GM10266 (cell line): Measurements from ENCODE around the gene ATG12.

Experiments
- DNase-seq: peaks from one replicate; pipeline ENCODE4 v3.0.0; 2012; ENCODE audit errors: extremely low spot score
- TF ChIP-seq, protein P1 (sequence below): IDR thresholded peaks from 2 replicates; pipeline ENCODE4 v1.5.1; 2012; ENCODE audit warnings: mild to moderate bottlenecking, low read depth; ENCODE audit not compliant: control insufficient read depth, insufficient read depth; ENCODE audit errors: missing control alignments

The ATG12 gene

DNA sequence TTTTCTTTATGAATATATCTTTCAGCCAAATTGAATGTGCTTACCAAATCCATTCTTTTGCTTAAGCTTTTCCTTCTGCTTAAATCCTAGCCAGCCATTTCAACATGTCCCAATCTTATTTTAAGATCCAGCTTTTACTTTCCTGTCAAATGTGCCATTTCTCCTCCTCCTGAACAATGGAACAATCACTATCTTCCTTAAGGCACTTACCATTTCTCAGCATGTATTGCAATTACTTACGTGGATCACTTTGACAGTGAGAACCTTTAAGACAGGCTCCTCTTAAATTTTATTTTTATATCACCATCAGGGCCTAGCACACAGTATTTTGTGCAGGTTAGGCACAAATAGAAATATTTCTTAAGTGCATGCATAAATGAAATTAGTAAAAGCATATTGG, 20.5 kb downstream of the ATG12 start:
- TF ChIP-seq, protein P1, sequence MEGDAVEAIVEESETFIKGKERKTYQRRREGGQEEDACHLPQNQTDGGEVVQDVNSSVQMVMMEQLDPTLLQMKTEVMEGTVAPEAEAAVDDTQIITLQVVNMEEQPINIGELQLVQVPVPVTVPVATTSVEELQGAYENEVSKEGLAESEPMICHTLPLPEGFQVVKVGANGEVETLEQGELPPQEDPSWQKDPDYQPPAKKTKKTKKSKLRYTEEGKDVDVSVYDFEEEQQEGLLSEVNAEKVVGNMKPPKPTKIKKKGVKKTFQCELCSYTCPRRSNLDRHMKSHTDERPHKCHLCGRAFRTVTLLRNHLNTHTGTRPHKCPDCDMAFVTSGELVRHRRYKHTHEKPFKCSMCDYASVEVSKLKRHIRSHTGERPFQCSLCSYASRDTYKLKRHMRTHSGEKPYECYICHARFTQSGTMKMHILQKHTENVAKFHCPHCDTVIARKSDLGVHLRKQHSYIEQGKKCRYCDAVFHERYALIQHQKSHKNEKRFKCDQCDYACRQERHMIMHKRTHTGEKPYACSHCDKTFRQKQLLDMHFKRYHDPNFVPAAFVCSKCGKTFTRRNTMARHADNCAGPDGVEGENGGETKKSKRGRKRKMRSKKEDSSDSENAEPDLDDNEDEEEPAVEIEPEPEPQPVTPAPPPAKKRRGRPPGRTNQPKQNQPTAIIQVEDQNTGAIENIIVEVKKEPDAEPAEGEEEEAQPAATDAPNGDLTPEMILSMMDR = no peak
- DNase-seq = no peak

DNA sequence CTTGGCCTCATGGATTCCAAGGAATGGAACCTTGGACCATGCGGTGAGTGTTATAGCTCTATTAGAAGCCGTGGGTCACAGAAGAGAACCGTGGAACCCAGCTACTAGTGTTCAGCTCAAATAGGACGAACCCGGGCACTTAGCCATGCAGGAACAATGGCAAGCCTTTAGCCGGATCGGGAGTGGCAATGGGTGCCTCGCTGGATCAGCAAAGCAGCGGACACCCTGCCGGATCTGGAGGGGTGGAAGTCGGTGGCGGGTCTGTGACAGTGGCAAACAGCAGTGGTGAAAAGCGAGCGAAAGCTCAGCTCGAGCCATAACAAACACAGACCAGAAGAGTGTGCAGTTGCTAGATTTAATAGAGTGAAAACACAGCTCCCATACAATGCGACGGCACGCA, 22.5 kb downstream of the ATG12 start:
- TF ChIP-seq, protein P1 = no peak
- DNase-seq = no peak

DNA sequence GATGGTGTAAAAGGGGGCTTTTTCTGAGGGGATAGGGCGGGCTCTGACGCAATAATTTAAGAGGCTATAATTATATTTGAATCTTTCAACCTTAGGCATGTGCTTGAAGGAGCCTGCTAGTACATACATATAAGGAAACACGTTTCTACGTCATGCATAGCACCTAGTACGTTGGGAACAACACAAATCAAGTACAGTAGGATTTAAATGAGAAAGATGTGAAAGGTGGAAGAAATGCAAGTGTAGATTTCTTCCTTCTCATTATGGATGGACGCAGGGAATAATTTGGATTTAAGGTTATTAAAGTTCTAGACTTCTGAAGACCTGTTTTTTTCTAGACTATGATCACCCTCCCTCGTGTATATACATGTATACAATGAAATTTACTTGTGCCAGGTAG, 24.0 kb downstream of the ATG12 start:
- TF ChIP-seq, protein P1 = no peak

DNA sequence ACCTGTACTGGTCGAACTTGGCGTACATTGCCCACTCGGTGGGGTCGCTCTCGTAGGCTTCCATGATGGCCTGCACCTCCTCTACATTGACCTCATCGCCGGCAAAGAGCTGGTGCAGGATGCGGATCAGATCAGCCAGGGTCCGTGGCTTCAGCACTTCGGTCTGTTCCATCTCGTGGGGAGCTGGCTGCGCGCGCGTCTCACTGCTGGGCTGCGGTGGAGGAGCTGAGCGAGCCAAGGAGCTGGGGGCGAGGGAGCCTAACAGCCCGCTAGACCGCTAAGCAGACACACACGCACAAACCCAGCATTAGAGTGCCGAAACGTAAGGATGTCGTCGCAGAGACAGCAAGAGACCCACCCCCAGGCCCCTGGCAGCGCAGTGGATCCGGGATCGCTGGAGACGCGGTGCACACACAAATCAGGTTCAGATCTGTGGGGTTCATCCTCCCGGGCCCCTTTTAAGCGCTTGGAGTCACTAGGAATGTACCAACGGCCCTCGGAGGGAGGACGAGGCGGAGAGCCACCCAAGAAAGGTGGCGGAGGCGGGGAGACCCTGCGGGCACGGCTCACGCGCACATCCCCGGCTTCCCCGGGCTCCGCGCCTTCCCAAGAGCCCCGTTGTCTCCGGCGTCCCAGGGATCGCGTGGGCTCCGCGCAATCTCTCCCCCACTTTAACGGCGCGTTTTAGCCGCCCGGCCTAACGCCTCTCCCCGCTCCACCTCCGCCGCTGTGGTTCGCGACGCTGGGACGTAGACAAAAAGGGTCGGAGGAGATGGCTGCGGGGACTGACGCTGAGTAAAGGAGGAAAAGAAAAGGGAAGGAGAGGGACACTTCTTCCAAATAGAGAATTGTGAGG, 24.9 kb downstream of the ATG12 start, which contains the start of gene CDO1:
Gene CDO1, minus strand, starts transcription at position 434 of the 856 bp plus-strand sequence. Its CDS starts 262 bp downstream, at position 172.
- TF ChIP-seq, protein P1 = no peak
- peak; percentile 37 for DNase-seq

More for the DNA sequence above, 24.0 kb downstream of the ATG12 start:
- DNase-seq = no peak

DNA sequence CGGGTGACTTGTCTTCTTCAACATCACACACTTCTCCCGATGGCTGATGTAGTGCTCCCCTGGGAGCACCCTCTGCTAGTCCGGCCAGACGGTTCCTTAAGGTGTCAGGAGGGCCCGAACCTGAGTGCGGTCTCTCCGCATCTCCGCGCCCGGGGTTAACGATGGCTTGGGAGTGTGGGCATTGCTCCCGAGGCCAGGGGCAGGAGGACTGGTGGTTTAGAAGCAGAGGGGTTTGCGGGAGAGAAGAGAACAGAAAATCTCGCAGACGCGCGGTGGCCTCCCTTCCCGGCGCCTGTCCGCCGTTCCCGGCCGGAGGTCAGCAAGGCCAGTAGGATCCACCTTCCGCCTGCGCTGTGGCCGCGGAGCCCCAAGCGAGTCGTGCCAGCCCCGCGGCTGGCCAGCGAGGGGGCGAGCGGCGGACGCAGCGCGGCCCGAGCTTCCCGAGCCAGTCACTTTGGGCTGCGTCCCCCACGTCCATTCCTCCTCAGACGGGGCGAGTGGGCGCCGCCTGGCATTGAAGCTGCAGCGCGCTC, 25.6 kb downstream of the ATG12 start:
- DNase-seq = no peak
- TF ChIP-seq, protein P1 = no peak

DNA sequence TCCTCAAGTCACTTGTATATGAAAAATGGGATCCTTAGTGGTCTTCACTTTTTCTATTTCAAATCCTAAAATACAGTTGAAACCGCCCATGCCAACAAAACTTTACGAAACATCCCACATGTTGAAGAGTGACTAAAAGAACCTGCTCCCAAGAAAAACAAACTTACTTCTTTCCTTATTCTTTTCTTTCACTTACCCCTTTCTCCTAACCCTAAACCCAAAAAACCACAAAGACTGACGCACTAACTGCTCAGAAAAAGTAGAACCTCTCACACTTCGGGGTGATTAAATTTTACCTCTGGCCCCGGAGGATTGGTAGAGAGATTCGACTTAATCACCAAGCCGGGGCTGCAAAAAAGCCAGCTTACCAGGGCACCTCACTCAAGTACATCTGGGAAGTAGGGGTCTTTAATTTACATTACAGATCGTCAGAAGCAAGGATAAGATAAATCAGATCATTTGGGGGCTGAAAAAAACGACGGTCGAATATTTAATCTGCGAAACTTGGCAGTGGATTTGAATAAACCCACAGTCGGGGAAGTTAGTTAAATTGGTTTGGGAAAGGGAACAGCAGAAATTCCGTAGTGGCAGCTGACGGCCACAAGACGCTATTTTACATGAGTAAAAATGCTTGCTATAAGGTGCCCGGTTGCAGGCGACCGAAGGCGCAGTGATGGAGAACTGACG, 26.2 kb downstream of the ATG12 start:
- no peak for DNase-seq
- TF ChIP-seq, protein P1 = no peak
